MM.1S (cell line): ENCODE results near the gene SMOC1.

ENCODE experiments used
- CTCF ChIP-seq: fragments of 300-600 bp; sonication (generic); IDR thresholded peaks from 2 replicates; pipeline ENCODE4 v1.5.1; 2016; ENCODE audit warnings: antibody characterized with exemption, low read length, mixed read lengths
- EZH2 ChIP-seq: fragments of 300-600 bp; sonication (generic); optimal IDR thresholded peaks from 2 replicates; pipeline ENCODE3; 2017; ENCODE audit warnings: low read depth, mild to moderate bottlenecking, antibody characterized with exemption, low read length, mixed read lengths

DNA sequence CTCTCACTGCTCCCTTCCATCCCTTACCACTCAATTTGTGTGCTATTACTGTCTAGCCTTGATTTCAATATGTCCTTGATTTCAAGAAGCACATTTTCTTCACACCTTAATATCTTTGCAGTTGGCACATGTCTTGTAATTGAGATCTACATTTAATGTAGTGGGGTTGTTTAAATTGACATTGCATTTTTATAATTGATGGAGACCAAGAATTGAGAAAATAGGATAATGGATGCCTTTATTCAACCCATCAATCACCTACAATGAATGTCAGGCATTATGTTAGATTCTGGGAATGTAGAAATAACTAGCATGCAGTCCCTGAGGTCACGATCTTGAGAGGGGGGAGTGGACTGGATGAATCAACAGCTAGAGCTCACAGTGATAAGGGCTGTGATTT lies 94.6 kb downstream of the SMOC1 start:
- TF ChIP-seq CTCF (no peak), EZH2 (no peak)
